Endothelial cell of umbilical vein (primary cell): Measurements from ENCODE around the gene MEF2D.
A peak's percentile ranks its signal among the peaks of the same experiment; 100 is the strongest.

Experiments
- CTCF ChIP-seq, 2 donors: IDR thresholded peaks; 1 replicate in 1 of 2; 2 replicates in 1 of 2; pipeline ENCODE4 v1.5.1; 2011; ENCODE audit warnings: low read length in 2 of 2, mild to moderate bottlenecking in 2 of 2, moderate library complexity in 2 of 2, control low read depth in 1 of 2, inconsistent platforms in 1 of 2, low read depth in 1 of 2; ENCODE audit not compliant: insufficient read depth in 1 of 2; ENCODE audit errors: extremely low read depth in 1 of 2
- EZH2 ChIP-seq: IDR thresholded peaks from 2 replicates; pipeline ENCODE4 v1.6.1; 2012; ENCODE audit warnings: borderline replicate concordance, low read depth, mild to moderate bottlenecking, moderate library complexity, low read length, inconsistent platforms; ENCODE audit not compliant: severe bottlenecking
- FOS ChIP-seq: IDR thresholded peaks from 2 replicates; pipeline ENCODE4 v1.6.1; 2011; ENCODE audit warnings: mild to moderate bottlenecking, low read length, moderate library complexity, borderline replicate concordance; ENCODE audit not compliant: insufficient read depth
- GATA2 ChIP-seq: IDR thresholded peaks from 2 replicates; pipeline ENCODE4 v1.7.0; 2011; ENCODE audit warnings: low read depth, mild to moderate bottlenecking, moderate library complexity, mixed read lengths, low read length; ENCODE audit not compliant: insufficient read length, insufficient read depth
- JUN ChIP-seq: IDR thresholded peaks from 2 replicates; pipeline ENCODE4 v1.6.1; 2011; ENCODE audit warnings: borderline replicate concordance, low read depth; ENCODE audit not compliant: insufficient read length, insufficient read depth
- MAX ChIP-seq: IDR thresholded peaks from 2 replicates; pipeline ENCODE4 v1.6.1; 2011; ENCODE audit not compliant: insufficient read depth, insufficient read length
- MYC ChIP-seq: IDR thresholded peaks from one replicate; pipeline ENCODE4 v1.6.1; 2011; ENCODE audit warnings: mild to moderate bottlenecking, low read depth, low read length
- POLR2A ChIP-seq: IDR thresholded peaks from 2 replicates; pipeline ENCODE4 v1.6.1; 2012; ENCODE audit warnings: low read depth, mild to moderate bottlenecking, control low read depth, low read length
- POLR2AphosphoS5 ChIP-seq: IDR thresholded peaks from 2 replicates; pipeline ENCODE4 v1.6.1; 2012; ENCODE audit warnings: low read depth, mild to moderate bottlenecking, control low read depth, low read length, moderate library complexity; ENCODE audit not compliant: insufficient read depth

- TF ChIP-seq CTCF (IDR thresholded peaks at IDR 0.05; ENCODE audit: extremely low read depth in 1 of 2, insufficient read depth in 1 of 2, low read depth in 1 of 2, low read length in 2 of 2): peak in 1 of 2 donors; percentile 20
- no peak for TF ChIP-seq POLR2AphosphoS5
- no peak for TF ChIP-seq POLR2A
- no peak for TF ChIP-seq JUN
- no peak for TF ChIP-seq MAX
- no peak for TF ChIP-seq GATA2
- TF ChIP-seq EZH2: no peak
- no peak for TF ChIP-seq MYC
- no peak for TF ChIP-seq FOS
Measured at GRCh38 chr1:156419854-156420204, 80.7 kb downstream of the MEF2D start.
